Activated CD4-positive, alpha-beta T cell treated with anti-CD3 and anti-CD28 coated beads for 36 hours (primary cell): ENCODE measurements around the gene GDPD5. TPM values are rescaled to one million over a fixed set of nuclear protein-coding genes. Genes with fewer than 3 reads are reported as not detected.
A peak's percentile ranks its signal among the peaks of the same experiment; 100 is the strongest.
"Not testable (repeated sequence)": the region's sequence is repeated elsewhere in the genome, so short reads cannot be mapped to it uniquely, and the experiment has no call there.

Source experiments
- ATAC-seq: fragments of 200-7000 bp; cut with Tn5 transposase; one replicate; pipeline ENCODE4 v1.10.0; 2021; ENCODE audit warnings: mild to moderate bottlenecking, moderate library complexity
- CTCF ChIA-PET: fragments of 350-600 bp; sonication (Branson Sonifier 250); formaldehyde crosslinking; loops from one replicate; lab custom pipeline; 2021; ENCODE audit warnings: antibody characterized with exemption; lab: Charles Lee
- POLR2A ChIA-PET: fragments of 350-600 bp; sonication (Branson Sonifier 250); formaldehyde crosslinking; loops from one replicate; lab custom pipeline; 2021; ENCODE audit warnings: antibody characterized with exemption, inconsistent platforms; lab: Charles Lee
- DNase-seq: peaks from one replicate; pipeline ENCODE4 v3.0.0-alpha.2; 2020
- H3K27ac Mint-ChIP-seq: one replicate; pipeline ENCODE4 v1.8.0; 2021; ENCODE audit warnings: mixed read lengths
- H3K27me3 Mint-ChIP-seq: one replicate; pipeline ENCODE4 v1.8.0; 2021; ENCODE audit warnings: mixed read lengths
- H3K36me3 Mint-ChIP-seq: one replicate; pipeline ENCODE4 v1.8.0; 2021; ENCODE audit warnings: low read depth, mixed read lengths
- H3K4me1 Mint-ChIP-seq: one replicate; pipeline ENCODE4 v1.8.0; 2021; ENCODE audit warnings: mixed read lengths
- H3K4me3 Mint-ChIP-seq: one replicate; pipeline ENCODE4 v1.8.0; 2021; ENCODE audit warnings: mild to moderate bottlenecking, moderate library complexity, mixed read lengths
- H3K9me3 Mint-ChIP-seq: one replicate; pipeline ENCODE4 v1.8.0; 2021; ENCODE audit warnings: low read depth, mixed read lengths
- intact Hi-C, 2 experiments: fragments of 100-400 bp; cut with DNase I in 1 of 2; cut with micrococcal nuclease in 1 of 2; formaldehyde crosslinking; loops; one replicate each; pipeline versions ENCODE4 v1.14.2 to v1.15.1; 2022 to 2024; cut with DNase I, micrococcal nuclease
- total RNA-seq, 2 experiments: library from RNA; stranded (reverse); gene quantifications; one replicate each; pipeline ENCODE4 v1.2.3, GENCODE V29; 2021

GDPD5 gene
- total RNA-seq, 2 experiments from 2014 or later, result 16.8 to 22.0 TPM

DNA sequence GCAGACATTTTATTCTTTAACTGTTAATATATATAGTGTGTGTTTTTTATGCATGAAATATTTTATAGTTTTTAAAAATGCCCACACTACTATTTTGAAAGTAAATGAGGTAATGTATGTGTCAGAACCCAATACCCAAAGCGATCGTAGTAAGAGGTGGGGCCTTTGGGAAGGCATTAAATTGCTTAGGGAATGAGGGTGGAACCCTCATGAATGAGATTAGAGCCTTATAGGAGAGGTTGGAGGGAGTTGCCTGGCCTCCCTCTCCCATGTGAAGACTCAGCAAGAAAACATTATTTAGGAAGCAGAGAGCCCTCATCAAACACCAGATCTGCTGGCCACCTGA, 103.9 kb downstream of the GDPD5 start:
- POLR2A ChIA-PET, result no interaction called here
- peaks cover 6% of the 10 kb centered on the region for H3K36me3 Mint-ChIP-seq
- no peak for DNase-seq

DNA sequence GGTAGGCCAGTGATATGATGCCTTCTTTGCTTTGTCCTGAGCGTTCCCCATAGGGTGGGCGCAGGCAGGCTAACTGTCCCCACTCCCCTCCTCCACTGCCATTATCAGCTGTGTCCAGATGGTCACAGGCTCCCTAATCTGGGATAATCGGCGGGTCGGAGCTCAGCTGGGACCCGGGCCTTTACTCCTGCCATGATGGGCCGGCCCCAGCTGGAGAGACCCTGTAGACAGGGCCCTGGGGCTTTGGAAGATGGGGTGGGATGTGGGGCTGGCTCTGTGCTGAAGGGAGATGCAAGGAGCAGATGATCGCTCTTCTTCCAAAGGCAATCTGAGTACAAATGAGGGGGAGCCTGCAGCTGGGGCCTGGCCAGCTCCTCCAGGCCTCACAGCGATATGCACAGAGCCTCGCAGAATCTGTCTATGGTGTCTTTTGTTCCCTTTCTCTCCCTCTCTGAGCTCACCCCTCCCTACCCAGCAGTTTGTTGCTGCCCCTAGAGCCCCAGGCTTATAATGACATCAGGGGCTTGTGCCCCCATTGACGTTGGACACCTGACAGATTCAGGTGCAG, 104.6 kb downstream of the GDPD5 start:
- POLR2A ChIA-PET, result no interaction called here
- H3K4me1 Mint-ChIP-seq, result no peaks in the 10 kb centered on the region
- no peak for ATAC-seq
- H3K4me3 Mint-ChIP-seq, result no peak overlapping the region
- intact Hi-C loops, result no loop called here
- no peak for DNase-seq
- H3K27me3 Mint-ChIP-seq, result no peaks in the 10 kb centered on the region
- CTCF ChIA-PET, result interaction anchor here (0.6 kb wide), 1 partner anchor 25 kb away, joined by 3 read pairs; no protein-coding TSS in a partner anchor
- H3K27ac Mint-ChIP-seq, result no peak overlapping the region
- H3K9me3 Mint-ChIP-seq, result no peaks in the 10 kb centered on the region
- H3K36me3 Mint-ChIP-seq, result peaks cover 10% of the 10 kb centered on the region

More for the DNA sequence above, 103.9 kb downstream of the GDPD5 start:
- CTCF ChIA-PET, result interaction anchor here (0.7 kb wide), 1 partner anchor 92 kb away, joined by 4 read pairs; no protein-coding TSS in a partner anchor
- no peak for ATAC-seq
- no peak overlapping the region for H3K27ac Mint-ChIP-seq
- H3K4me3 Mint-ChIP-seq, result no peak overlapping the region
- intact Hi-C loops, result no loop called here
- no peaks in the 10 kb centered on the region for H3K4me1 Mint-ChIP-seq
- no peaks in the 10 kb centered on the region for H3K9me3 Mint-ChIP-seq
- no peaks in the 10 kb centered on the region for H3K27me3 Mint-ChIP-seq

DNA sequence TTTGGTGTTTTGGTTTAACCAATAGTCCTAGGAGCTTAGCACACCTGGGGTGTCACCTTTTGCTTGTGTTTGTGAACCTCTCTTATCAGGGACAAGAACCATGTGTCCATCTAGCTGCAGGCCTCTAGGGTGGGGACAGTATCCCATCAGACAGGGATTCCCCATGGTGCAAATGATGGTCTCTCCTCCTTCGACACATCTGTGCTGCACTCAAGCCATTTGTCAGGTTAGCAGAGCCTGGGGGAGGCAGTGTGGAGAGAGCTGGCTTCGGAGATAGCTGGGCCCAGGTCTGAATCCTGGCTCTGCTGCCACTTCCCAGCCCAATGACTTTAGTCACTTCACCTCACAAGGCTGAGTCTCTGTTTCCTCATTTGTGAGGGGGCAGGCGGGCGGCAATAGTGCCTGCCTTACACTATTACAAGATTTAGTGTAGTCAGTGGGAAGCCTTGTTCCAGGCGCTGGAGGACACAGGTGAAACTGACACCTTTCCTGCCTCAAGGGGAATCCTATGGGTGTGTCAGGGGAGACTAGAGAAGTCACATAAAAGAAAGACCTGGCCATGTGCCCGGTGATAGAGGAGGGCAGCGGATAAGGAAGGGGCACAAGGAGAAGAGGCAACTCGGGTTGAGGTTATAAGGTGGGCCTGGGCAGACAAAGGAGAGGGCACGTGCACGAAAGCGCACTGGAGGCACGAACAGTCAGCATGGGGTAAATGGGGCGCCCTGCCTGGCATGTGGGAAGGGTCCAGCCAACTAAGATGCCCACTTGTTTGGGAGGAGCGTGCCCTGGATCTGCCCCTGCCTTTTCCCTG, 105.3 kb downstream of the GDPD5 start:
- intact Hi-C loops, result no loop called here
- Mint-ChIP-seq H3K36me3 (peaks cover 13% of the 10 kb centered on the region), H3K4me1 (no peaks in the 10 kb centered on the region), H3K4me3 (no peak overlapping the region), H3K27me3 (no peaks in the 10 kb centered on the region), H3K27ac (no peak overlapping the region), H3K9me3 (no peaks in the 10 kb centered on the region)
- CTCF ChIA-PET, result interaction anchor here (0.6 kb wide), 1 partner anchor 24 kb away, joined by 3 read pairs; no protein-coding TSS in a partner anchor
- DNase-seq, result no peak
- POLR2A ChIA-PET, result no interaction called here
- ATAC-seq, result no peak

DNA sequence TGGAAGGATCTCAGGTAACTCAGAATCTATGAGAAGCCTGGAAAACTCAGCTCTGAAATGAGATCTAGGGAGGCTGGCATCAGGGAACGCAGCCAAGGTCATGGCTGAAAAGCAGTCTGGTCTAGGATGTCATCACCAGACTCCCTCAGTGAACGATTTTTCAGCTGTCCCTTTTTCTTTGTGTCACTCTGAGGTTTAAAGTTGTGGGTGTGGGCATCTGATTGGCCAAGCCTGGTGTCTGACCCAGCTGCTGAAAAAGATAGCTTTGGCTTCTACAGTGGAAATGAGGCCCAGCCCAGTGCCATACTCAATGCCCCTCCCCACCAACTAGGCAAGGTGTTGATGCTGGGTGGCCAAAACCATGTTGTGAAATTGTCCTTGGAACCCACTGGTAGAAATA, 111.9 kb downstream of the GDPD5 start:
- ChIA-PET CTCF (interaction anchor here (0.6 to 3.4 kb wide), 2 partner anchors 133 to 262 kb away, joined by 4 to 13 read pairs; no protein-coding TSS in a partner anchor), POLR2A (no interaction called here)
- no peak overlapping the region for H3K4me3 Mint-ChIP-seq
- DNase-seq (no peak), ATAC-seq (no peak)
- no peaks in the 10 kb centered on the region for H3K27me3 Mint-ChIP-seq
- peaks cover 24% of the 10 kb centered on the region for H3K36me3 Mint-ChIP-seq
- intact Hi-C loops, result no loop called here
- no peak overlapping the region for H3K27ac Mint-ChIP-seq
- H3K4me1 Mint-ChIP-seq, result no peaks in the 10 kb centered on the region
- no peaks in the 10 kb centered on the region for H3K9me3 Mint-ChIP-seq

DNA sequence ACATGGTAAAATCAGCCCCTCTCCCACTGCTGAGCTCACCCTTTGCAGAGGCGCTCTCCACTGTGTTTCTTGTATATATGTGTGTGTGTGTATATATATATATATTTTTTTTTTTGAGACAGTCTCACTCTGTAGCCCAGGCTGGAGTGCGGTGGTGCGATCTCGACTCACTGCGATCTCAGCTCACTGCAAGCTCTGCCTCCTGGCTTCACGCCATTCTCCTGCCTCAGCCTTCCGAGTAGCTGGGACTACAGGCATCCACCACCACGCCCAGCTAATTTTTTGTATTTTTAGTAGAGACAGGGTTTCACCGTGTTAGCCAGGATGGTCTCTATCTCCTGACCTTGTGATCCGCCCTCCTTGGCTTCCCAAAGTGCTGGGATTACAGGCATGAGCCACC, 112.6 kb downstream of the GDPD5 start:
- CTCF ChIA-PET, ATAC-seq, H3K9me3 Mint-ChIP-seq, H3K27ac Mint-ChIP-seq, H3K27me3 Mint-ChIP-seq, DNase-seq, H3K4me1 Mint-ChIP-seq, intact Hi-C loops, H3K4me3 Mint-ChIP-seq: not testable (repeated sequence)
- POLR2A ChIA-PET, result interaction anchor here (1.0 kb wide), 1 partner anchor 19 kb away, joined by 6 read pairs; no protein-coding TSS in a partner anchor
- H3K36me3 Mint-ChIP-seq, result peaks cover 28% of the 10 kb centered on the region

DNA sequence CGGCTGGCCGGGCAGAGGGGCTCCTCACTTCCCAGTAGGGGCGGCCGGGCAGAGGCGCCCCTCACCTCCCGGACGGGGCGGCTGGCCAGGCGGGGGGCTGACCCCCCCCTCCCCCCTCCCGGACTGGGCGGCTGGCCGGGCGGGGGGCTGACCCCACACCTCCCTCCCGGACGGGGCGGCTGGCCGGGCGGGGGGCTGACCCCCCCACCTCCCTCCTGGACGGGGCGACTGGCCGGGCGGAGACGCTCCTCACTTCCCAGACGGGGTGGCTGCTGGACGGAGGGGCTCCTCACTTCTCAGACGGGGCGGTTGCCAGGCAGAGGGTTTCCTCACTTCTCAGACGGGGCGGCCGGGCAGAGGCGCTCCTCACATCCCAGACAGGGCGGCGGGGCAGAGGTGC, 115.8 kb downstream of the GDPD5 start:
- H3K36me3 Mint-ChIP-seq, result peaks cover 43% of the 10 kb centered on the region

DNA sequence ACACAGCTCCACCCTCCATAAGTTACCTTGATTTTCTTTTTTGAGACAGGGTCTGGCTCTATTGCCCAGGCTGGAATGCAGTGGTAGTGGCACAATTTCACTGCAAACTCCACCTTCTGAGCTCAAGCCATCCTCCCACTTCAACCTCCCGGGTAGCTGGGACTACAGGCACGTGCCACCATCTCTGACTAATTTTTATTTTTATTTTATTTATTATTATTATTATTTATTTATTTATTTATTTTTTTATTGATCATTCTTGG, 116.9 kb downstream of the GDPD5 start:
- ATAC-seq (no peak), DNase-seq (no peak)
- CTCF ChIA-PET, result interaction anchor here (1.6 to 2.5 kb wide), 4 partner anchors 8 to 43 kb away, joined by 6 to 9 read pairs (median 7); partner anchors contain the start of gene RPS3
- Mint-ChIP-seq H3K36me3 (peaks cover 50% of the 10 kb centered on the region), H3K4me3 (no peak overlapping the region), H3K27ac (no peak overlapping the region), H3K9me3 (no peaks in the 10 kb centered on the region), H3K4me1 (peaks cover 20% of the 10 kb centered on the region), H3K27me3 (no peaks in the 10 kb centered on the region)
- POLR2A ChIA-PET, result interaction anchor here (1.1 kb wide), 1 partner anchor 19 kb away, joined by 3 read pairs; no protein-coding TSS in a partner anchor
- intact Hi-C loops, result no loop called here

More for the DNA sequence above, 115.8 kb downstream of the GDPD5 start:
- ATAC-seq, H3K27ac Mint-ChIP-seq, H3K9me3 Mint-ChIP-seq, intact Hi-C loops, H3K4me3 Mint-ChIP-seq, H3K27me3 Mint-ChIP-seq, CTCF ChIA-PET, DNase-seq, POLR2A ChIA-PET: not testable (repeated sequence)
- peaks cover 12% of the 10 kb centered on the region for H3K4me1 Mint-ChIP-seq

DNA sequence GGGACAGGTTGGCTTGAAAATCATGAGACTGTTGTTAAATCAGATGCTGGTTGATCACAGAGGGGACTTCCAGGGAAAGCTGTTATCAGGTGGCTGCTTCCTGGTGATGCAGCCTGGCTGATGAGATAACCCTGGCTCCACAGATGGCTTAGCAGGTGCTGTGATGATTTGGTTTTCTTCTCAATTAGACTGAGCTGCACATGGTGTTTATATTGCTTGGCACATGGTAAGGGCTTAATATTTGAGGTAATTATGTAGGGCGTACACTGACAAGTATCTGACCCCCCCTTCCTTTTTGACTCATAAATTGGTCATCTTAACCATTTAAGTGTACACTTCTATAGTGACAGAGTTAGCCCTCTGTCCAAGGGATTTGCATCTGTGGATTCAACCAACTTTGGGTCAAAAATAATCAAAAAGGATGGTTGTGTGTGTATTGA, 119.4 kb downstream of the GDPD5 start:
- no peak overlapping the region for H3K4me3 Mint-ChIP-seq
- peaks cover 45% of the 10 kb centered on the region for H3K4me1 Mint-ChIP-seq
- peak; percentile 28 for ATAC-seq
- peaks cover 65% of the 10 kb centered on the region for H3K36me3 Mint-ChIP-seq
- ChIA-PET CTCF (interaction anchor here (0.6 kb wide), 1 partner anchor 114 kb away, joined by 3 read pairs; no protein-coding TSS in a partner anchor), POLR2A (no interaction called here)
- no peak overlapping the region for H3K27ac Mint-ChIP-seq
- intact Hi-C loops, result no loop called here
- H3K27me3 Mint-ChIP-seq, result no peaks in the 10 kb centered on the region
- no peak for DNase-seq
- no peaks in the 10 kb centered on the region for H3K9me3 Mint-ChIP-seq

DNA sequence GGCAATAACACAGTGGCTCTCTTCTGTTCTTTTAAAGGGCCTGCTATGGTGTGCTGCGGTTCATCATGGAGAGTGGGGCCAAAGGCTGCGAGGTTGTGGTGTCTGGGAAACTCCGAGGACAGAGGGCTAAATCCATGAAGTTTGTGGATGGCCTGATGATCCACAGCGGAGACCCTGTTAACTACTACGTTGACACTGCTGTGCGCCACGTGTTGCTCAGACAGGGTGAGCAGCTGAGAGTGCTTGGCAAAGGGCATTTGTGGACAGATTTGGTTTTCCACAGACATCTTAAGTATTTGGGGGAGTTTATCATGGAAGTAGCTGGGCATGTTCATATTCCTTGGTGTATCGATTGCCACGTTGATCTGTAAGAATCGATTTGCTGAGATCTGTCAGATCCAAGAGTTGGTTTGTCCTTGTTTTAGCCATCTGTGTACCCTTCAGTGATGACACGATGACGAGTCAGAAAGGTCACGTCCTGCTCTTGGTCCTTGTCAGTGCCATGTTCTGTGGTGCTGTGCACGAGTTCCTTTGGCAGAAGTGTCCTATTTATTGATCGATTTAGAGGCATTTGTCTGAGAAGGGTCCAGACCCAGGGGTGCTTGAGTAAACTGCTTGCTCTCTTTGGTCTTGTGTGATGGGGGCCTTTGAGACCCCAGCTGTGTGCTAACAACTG, 121.6 kb downstream of the GDPD5 start:
- Mint-ChIP-seq H3K4me3 (no peak overlapping the region), H3K4me1 (peaks cover 52% of the 10 kb centered on the region)
- POLR2A ChIA-PET, result no interaction called here

DNA sequence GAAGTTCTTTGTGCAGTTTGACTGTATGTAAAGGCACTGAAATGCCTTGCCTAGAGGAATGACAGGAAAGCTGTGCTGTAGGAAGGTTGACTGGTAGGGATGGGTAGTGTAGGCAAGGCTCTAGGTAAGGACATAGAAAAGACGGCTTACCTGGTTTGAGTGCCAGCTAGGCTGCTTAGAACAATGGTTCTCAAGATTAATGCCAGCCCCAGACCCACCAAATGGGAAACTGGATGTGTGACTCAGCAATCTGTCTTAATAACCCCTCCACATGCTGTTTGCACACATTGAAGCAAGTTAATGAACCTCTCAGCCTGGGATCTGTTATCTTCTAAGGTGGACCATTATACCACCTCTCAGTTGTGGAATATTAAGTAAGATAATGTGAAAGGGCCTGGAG, 122.7 kb downstream of the GDPD5 start:
- peak overlapping the region; percentile 96 for H3K4me3 Mint-ChIP-seq
- POLR2A ChIA-PET, result interaction anchor here (1.6 kb wide), 1 partner anchor 27 kb away, joined by 4 read pairs; no protein-coding TSS in a partner anchor
- intact Hi-C loops, result no loop called here
- peaks cover 55% of the 10 kb centered on the region for H3K4me1 Mint-ChIP-seq
- peaks cover 81% of the 10 kb centered on the region for H3K36me3 Mint-ChIP-seq
- DNase-seq (no peak), ATAC-seq (no peak)
- CTCF ChIA-PET, result interaction anchor here (0.7 to 1.4 kb wide), 3 partner anchors 15 to 123 kb away, joined by 3 to 4 read pairs (median 4); no protein-coding TSS in a partner anchor
- peak overlapping the region; percentile 98 for H3K27ac Mint-ChIP-seq
- H3K9me3 Mint-ChIP-seq, result no peaks in the 10 kb centered on the region
- H3K27me3 Mint-ChIP-seq, result no peaks in the 10 kb centered on the region

More for the DNA sequence above, 121.6 kb downstream of the GDPD5 start:
- intact Hi-C loops, result no loop called here
- Mint-ChIP-seq H3K36me3 (peaks cover 86% of the 10 kb centered on the region), H3K9me3 (no peaks in the 10 kb centered on the region), H3K27ac (peak overlapping the region; percentile 73), H3K27me3 (no peaks in the 10 kb centered on the region)
- ATAC-seq (no peak), DNase-seq (peak; percentile 38)
- CTCF ChIA-PET, result interaction anchor here (1.4 kb wide), 1 partner anchor 124 kb away, joined by 4 read pairs; no protein-coding TSS in a partner anchor
